CD4-positive, alpha-beta T cell treated with Interleukin-15 for 1 hour (primary cell): ENCODE data around the gene CPLX1.
"Not testable (repeated sequence)": the region's sequence is repeated elsewhere in the genome, so short reads cannot be mapped to it uniquely, and the experiment has no call there.

Source experiments
- DNase-seq: peaks from one replicate; pipeline ENCODE4 v3.0.0-alpha.2; 2020

CPLX1 gene

GRCh38 chr4:753186-753585 is 72.7 kb downstream of the CPLX1 start:
- DNase-seq, result not testable (repeated sequence)

- no peak for DNase-seq
These were observed 73.6 kb downstream of the CPLX1 start for GRCh38 chr4:752196-752861.

GRCh38 chr4:751676-752075 is 74.3 kb downstream of the CPLX1 start:
- DNase-seq, result no peak

- no peak for DNase-seq
These were observed 75.9 kb downstream of the CPLX1 start for GRCh38 chr4:749698-750666.

- no peak for DNase-seq
These were observed 77.5 kb downstream of the CPLX1 start for GRCh38 chr4:748461-748860.

- no peak for DNase-seq
These were observed 78.3 kb downstream of the CPLX1 start for GRCh38 chr4:747546-748170.

- DNase-seq, result no peak
These were observed 81.6 kb downstream of the CPLX1 start for GRCh38 chr4:744212-744841.

GRCh38 chr4:743463-744211 is 82.3 kb downstream of the CPLX1 start:
- no peak for DNase-seq

GRCh38 chr4:742742-743311 is 83.1 kb downstream of the CPLX1 start:
- DNase-seq, result peak; percentile 67

- DNase-seq, result no peak
These were observed 83.7 kb downstream of the CPLX1 start for GRCh38 chr4:742096-742741.

- no peak for DNase-seq
These were observed 85.2 kb downstream of the CPLX1 start for GRCh38 chr4:740656-741282.

GRCh38 chr4:740011-740410 is 85.9 kb downstream of the CPLX1 start:
- no peak for DNase-seq

- no peak for DNase-seq
These were observed 86.4 kb downstream of the CPLX1 start for GRCh38 chr4:739569-739968.

- DNase-seq, result no peak
These were observed 87.1 kb downstream of the CPLX1 start for GRCh38 chr4:738781-739280.

GRCh38 chr4:736561-736960 is 89.4 kb downstream of the CPLX1 start:
- not testable (repeated sequence) for DNase-seq

- no peak for DNase-seq
These were observed 90.3 kb downstream of the CPLX1 start for GRCh38 chr4:735583-735982.
